Left colon (tissue), 2 donors: ENCODE results near the gene MAGEB1. TPM values are rescaled to one million over a fixed set of nuclear protein-coding genes. Genes with fewer than 3 reads are reported as not detected.

Experiments
- ATAC-seq: fragments of 200-7000 bp; cut with Tn5 transposase; one replicate; pipeline ENCODE4 v1.9.1; 2020; ENCODE audit warnings: mild to moderate bottlenecking, moderate library complexity
- DNase-seq, 2 donors: peaks; one replicate each; pipeline ENCODE4 v3.0.0-alpha.2; 2020
- intact Hi-C, 2 donors: fragments of 100-400 bp; cut with DNase I in 1 of 2; cut with micrococcal nuclease in 1 of 2; formaldehyde crosslinking; loops; one replicate each; pipeline versions ENCODE4 v1.11.2 to v1.14.0; 2022; cut with DNase I, micrococcal nuclease
- total RNA-seq, 2 donors: library from RNA; stranded (reverse); fragmentation: NEBNext Ultra II Directional; extraction: Animal tissue kit (Norgen Biotek cat#: 25700); gene quantifications; one replicate each; pipeline ENCODE4 v1.2.1, GENCODE V29; 2021
- donor health status: DM: no; HTN: no; CAD: no.
- donor health status: DM: yes; HTN: yes; CAD: no.

Gene MAGEB1
- total RNA-seq, 2 donors from 2014 or later = not detected

- intact Hi-C loops = no loop called here
- DNase-seq (no peak), ATAC-seq (no peak)
These were observed 35.6 kb downstream of the MAGEB1 start for GRCh38 chrX:30282527-30282926.

GRCh38 chrX:30283456-30284200 is 36.7 kb downstream of the MAGEB1 start:
- intact Hi-C loops = no loop called here
- ATAC-seq = no peak
- no peak for DNase-seq

- intact Hi-C loops = no loop called here
- no peak for ATAC-seq
These were observed 49.7 kb downstream of the MAGEB1 start for GRCh38 chrX:30296408-30297254.

GRCh38 chrX:30301208-30301607 is 54.3 kb downstream of the MAGEB1 start:
- ATAC-seq = no peak
- intact Hi-C loops = no loop called here
- DNase-seq = no peak

More at GRCh38 chrX:30296408-30297254, 49.7 kb downstream of the MAGEB1 start:
- DNase-seq = no peak

Other genes starting within 250 kb of the MAGEB1 start
- gene MAGEB2, start 31.6 kb upstream of the MAGEB1 start, total RNA-seq = not detected
- gene MAGEB3, start 16.5 kb upstream of the MAGEB1 start, total RNA-seq = not detected
- not detected for gene MAGEB4, start 5.1 kb upstream of the MAGEB1 start, total RNA-seq
- not detected for gene NR0B1, start 62.2 kb downstream of the MAGEB1 start, total RNA-seq